Duodenal mucosa (tissue), 2 donors: ENCODE results near the gene ZNF136.

Experiments used
- H3K27ac ChIP-seq: one replicate; pipeline ENCODE4 v1.7.0; 2013; ENCODE audit warnings: low read depth, low read length
- H3K27me3 ChIP-seq, 2 donors: one replicate each; pipeline ENCODE4 v1.7.0; 2013; ENCODE audit warnings: low read length in 2 of 2, control low read depth in 1 of 2; ENCODE audit not compliant: insufficient read depth in 2 of 2, control insufficient read depth in 1 of 2
- H3K36me3 ChIP-seq, 2 donors: one replicate each; pipeline ENCODE4 v1.7.0; 2013; ENCODE audit warnings: low read length in 2 of 2, control low read depth in 1 of 2; ENCODE audit not compliant: insufficient read depth in 2 of 2, control insufficient read depth in 1 of 2
- H3K4me1 ChIP-seq, 2 donors: one replicate each; pipeline ENCODE4 v1.7.0; 2013; ENCODE audit warnings: low read length in 2 of 2, control low read depth in 1 of 2; ENCODE audit not compliant: insufficient read depth in 2 of 2, control insufficient read depth in 1 of 2
- H3K4me3 ChIP-seq, 2 donors: one replicate each; pipeline ENCODE4 v1.7.0; 2013; ENCODE audit warnings: low read length in 2 of 2, low read depth in 1 of 2
- H3K9ac ChIP-seq, 2 donors: one replicate each; pipeline ENCODE4 v1.7.0; 2013; ENCODE audit warnings: low read length in 2 of 2, low read depth in 1 of 2
- H3K9me3 ChIP-seq, 2 donors: one replicate each; pipeline ENCODE4 v1.7.0; 2013; ENCODE audit warnings: low read length in 2 of 2, control low read depth in 1 of 2; ENCODE audit not compliant: control insufficient read depth in 1 of 2

Gene ZNF136

DNA sequence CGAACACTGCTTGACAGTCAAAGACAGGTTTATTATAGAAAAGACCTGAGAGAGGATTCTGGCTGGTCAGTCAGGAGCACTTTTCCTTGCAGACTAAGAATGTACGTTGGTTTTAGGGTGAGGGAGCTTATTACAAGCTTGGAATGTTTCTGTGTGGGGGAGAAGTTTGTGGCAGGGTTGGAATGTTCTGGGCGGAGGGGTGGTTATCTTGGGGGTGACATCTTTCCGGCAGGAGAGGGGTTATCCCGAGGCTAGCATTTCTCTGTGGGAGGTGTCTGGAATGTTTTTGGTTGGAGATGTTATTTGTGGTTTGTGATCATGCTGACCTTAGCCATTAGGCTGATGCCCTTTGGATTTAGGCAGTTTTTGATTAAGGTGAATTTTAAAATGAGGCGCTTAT lies 61.8 kb downstream of the ZNF136 start:
- Histone ChIP-seq H3K4me3 (no peak overlapping the region), H3K36me3 (no peaks in the 10 kb centered on the region), H3K9me3 (peaks cover 0 to 12% of the 10 kb centered on the region in 2 donors)

GRCh38 chr19:12229990-12230389 lies 67.1 kb downstream of the ZNF136 start:
- Histone ChIP-seq H3K9me3 (peaks cover 9 to 10% of the 10 kb centered on the region in 2 donors), H3K4me3 (no peak overlapping the region), H3K27ac (no peak overlapping the region), H3K27me3 (no peaks in the 10 kb centered on the region), H3K9ac (no peak overlapping the region), H3K4me1 (no peaks in the 10 kb centered on the region), H3K36me3 (peaks cover 4 to 8% of the 10 kb centered on the region in 2 donors)

More for the DNA sequence above, 61.8 kb downstream of the ZNF136 start:
- H3K4me1 ChIP-seq, result no peaks in the 10 kb centered on the region
- H3K9ac ChIP-seq, result no peak overlapping the region
- H3K27me3 ChIP-seq, result no peaks in the 10 kb centered on the region
- no peak overlapping the region for H3K27ac ChIP-seq

- Histone ChIP-seq H3K9ac (no peak overlapping the region), H3K9me3 (peaks cover 9 to 11% of the 10 kb centered on the region in 2 donors), H3K27ac (no peak overlapping the region), H3K27me3 (no peaks in the 10 kb centered on the region), H3K4me3 (no peak overlapping the region), H3K4me1 (no peaks in the 10 kb centered on the region), H3K36me3 (peaks cover 4 to 8% of the 10 kb centered on the region in 2 donors)
Measured at GRCh38 chr19:12230751-12231733, 68.1 kb downstream of the ZNF136 start.

- Histone ChIP-seq H3K9me3 (peaks cover 10 to 15% of the 10 kb centered on the region in 2 donors), H3K36me3 (peaks cover 8 to 13% of the 10 kb centered on the region in 2 donors)
Measured at GRCh38 chr19:12232961-12233360, 70.1 kb downstream of the ZNF136 start.

GRCh38 chr19:12237143-12237839 lies 74.4 kb downstream of the ZNF136 start:
- Histone ChIP-seq H3K9me3 (peaks cover 11 to 12% of the 10 kb centered on the region in 2 donors), H3K36me3 (peaks cover 4 to 9% of the 10 kb centered on the region in 2 donors), H3K27me3 (no peaks in the 10 kb centered on the region), H3K27ac (no peak overlapping the region), H3K9ac (no peak overlapping the region), H3K4me1 (no peaks in the 10 kb centered on the region), H3K4me3 (no peak overlapping the region)

More at GRCh38 chr19:12232961-12233360, 70.1 kb downstream of the ZNF136 start:
- Histone ChIP-seq H3K27ac (no peak overlapping the region), H3K9ac (no peak overlapping the region), H3K4me3 (no peak overlapping the region), H3K27me3 (no peaks in the 10 kb centered on the region), H3K4me1 (no peaks in the 10 kb centered on the region)
